ENCODE measurements around the gene AHRR. TPM values are rescaled to one million over a fixed set of nuclear protein-coding genes. Genes with fewer than 3 reads are reported as not detected.

Gene AHRR
- total and polyA plus RNA-seq, 3 donors from 2014 or later: 36.9 to 68.5 (median 43.4) TPM

DNA sequence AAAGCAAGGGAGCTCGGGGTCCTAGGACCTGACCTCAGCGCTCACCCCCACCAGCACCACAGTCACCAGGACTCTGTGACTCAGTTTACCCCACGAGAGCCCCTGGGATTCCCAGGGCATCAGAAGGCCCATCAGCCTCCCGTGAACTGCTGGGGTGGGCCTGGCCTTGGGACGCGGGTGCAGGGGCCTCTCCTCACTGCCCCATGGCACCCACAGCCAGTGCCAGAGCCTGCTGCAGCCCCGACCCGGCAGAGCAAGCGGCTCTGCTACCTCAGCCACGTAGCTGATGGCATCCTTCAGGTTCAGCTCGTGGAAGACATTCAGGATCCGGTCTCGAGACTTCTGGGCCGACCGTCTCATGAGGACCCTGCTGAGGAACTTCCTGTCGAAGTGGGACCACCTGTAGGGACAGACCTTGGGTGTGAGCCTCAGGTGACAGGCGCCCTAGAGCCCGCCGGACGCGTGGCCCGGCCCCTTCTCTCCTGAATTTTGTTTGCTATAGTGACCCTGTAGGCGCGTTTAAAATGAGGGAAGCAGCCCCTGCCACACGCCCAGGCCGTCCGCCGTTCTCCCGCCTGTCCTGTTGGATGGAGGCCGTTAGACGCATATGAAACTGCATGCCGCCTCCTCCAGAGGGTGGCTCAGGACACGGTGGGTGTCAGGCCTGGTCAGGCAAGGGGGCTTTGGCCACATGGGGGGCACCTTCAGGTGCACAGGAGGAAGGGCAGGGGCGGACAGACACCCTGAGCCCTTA, 158.2 kb downstream of the AHRR start:
- 82 to 83% methylated on average over 19 to 34 of the region's 34 CpGs for WGBS, 2 donors
- H3K36me3 ChIP-seq (ENCODE audit: low read depth, missing control alignments): no peaks in the 10 kb centered on the region
- no peaks in the 10 kb centered on the region for H3K27me3 ChIP-seq
- TF ChIP-seq, protein P1, sequence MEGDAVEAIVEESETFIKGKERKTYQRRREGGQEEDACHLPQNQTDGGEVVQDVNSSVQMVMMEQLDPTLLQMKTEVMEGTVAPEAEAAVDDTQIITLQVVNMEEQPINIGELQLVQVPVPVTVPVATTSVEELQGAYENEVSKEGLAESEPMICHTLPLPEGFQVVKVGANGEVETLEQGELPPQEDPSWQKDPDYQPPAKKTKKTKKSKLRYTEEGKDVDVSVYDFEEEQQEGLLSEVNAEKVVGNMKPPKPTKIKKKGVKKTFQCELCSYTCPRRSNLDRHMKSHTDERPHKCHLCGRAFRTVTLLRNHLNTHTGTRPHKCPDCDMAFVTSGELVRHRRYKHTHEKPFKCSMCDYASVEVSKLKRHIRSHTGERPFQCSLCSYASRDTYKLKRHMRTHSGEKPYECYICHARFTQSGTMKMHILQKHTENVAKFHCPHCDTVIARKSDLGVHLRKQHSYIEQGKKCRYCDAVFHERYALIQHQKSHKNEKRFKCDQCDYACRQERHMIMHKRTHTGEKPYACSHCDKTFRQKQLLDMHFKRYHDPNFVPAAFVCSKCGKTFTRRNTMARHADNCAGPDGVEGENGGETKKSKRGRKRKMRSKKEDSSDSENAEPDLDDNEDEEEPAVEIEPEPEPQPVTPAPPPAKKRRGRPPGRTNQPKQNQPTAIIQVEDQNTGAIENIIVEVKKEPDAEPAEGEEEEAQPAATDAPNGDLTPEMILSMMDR (IDR thresholded peaks at IDR 0.05): no peak
- no peak for TF ChIP-seq POLR2A (IDR thresholded peaks at IDR 0.05)
- intact Hi-C loops (cut with DNase I; ENCODE audit: low total_unique reads): no loop called here
- H3K4me3 ChIP-seq: no peak overlapping the region
- H3K4me1 ChIP-seq: peaks cover 4% of the 10 kb centered on the region
- no peak for DNase-seq
- no peaks in the 10 kb centered on the region for H3K9me3 ChIP-seq
- no peak overlapping the region for H3K27ac ChIP-seq

DNA sequence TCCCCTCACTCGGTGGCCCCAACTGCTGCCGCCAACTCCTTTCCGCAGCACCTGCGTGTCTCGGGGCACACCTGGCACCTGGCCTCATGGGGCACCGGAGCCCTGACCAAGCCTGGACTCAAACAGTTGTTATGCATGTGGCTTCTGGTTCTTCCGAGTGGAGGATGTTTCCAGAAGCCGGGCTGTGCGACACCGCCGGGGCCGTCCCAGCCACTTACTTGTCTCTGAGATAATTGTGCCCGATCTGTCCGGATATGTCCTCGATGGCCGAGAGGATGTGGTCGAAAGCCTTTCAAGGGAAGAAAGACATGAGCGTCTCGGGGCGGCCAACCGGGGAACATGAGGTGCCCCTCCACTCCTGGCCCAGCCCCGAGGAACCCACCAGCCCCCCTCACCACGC, 159.8 kb downstream of the AHRR start:
- Histone ChIP-seq H3K4me3 (no peak overlapping the region), H3K4me1 (no peaks in the 10 kb centered on the region), H3K27me3 (no peaks in the 10 kb centered on the region), H3K27ac (no peak overlapping the region), H3K9me3 (no peaks in the 10 kb centered on the region), H3K36me3 (ENCODE audit: low read depth, missing control alignments) (no peaks in the 10 kb centered on the region)
- DNase-seq: no peak
- no peak for TF ChIP-seq POLR2A (IDR thresholded peaks at IDR 0.05)
- TF ChIP-seq, protein P1 (IDR thresholded peaks at IDR 0.05): no peak
- intact Hi-C loops (cut with DNase I; ENCODE audit: low total_unique reads): no loop called here
- WGBS, 2 donors: 89 to 90% methylated on average over 19 to 23 of the region's 23 CpGs

DNA sequence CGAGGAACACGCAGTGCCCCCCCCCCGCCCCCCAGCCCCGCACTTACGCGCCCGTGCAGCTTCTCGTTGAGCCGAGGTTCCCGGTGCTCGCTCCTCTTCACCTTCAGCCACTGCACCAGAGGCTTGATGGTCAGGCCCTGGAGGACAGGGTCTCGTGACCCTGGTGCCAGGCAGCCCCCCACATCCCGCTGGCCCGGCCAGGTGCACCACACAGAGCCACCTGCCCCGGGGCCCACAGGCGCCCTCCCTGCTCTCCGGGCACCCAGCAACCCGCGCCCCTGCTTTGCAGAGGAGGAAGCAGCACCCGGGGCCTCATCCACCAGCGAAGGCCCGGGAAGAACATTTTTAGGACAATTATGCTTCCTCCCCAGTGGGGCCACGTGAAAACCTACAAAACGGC, 160.5 kb downstream of the AHRR start:
- DNase-seq: no peak
- Histone ChIP-seq H3K27me3 (no peaks in the 10 kb centered on the region), H3K4me1 (no peaks in the 10 kb centered on the region), H3K4me3 (no peak overlapping the region), H3K27ac (no peak overlapping the region), H3K9me3 (no peaks in the 10 kb centered on the region), H3K36me3 (ENCODE audit: low read depth, missing control alignments) (no peaks in the 10 kb centered on the region)
- no peak for TF ChIP-seq POLR2A (IDR thresholded peaks at IDR 0.05)
- TF ChIP-seq, protein P1 (IDR thresholded peaks at IDR 0.05): no peak
- intact Hi-C loops (cut with DNase I; ENCODE audit: low total_unique reads): no loop called here
- 83 to 89% methylated on average over 6 to 16 of the region's 24 CpGs for WGBS, 2 donors

DNA sequence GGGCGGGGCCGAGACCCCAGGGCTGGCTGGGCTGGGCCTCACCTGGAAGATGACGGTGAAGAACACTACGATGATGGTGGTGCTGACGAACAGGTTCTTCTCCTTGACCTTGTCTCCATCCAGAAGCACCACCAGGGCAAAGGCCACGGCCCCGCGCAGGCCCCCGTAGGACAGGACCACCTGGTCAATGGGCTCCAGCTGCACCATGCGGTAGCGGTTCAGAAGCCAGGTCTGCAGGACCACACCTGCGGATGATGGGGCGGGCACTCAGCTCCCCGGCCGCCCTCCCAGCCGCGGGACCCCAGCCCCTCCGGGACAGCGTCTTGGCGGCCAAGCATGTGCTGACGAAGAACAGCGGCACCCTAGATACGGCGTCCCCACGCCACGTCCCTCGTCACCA, 161.0 kb downstream of the AHRR start:
- no peaks in the 10 kb centered on the region for H3K36me3 ChIP-seq (ENCODE audit: low read depth, missing control alignments)
- 95 to 97% methylated on average over 12 to 27 of the region's 27 CpGs for WGBS, 2 donors
- no peak overlapping the region for H3K27ac ChIP-seq
- no peaks in the 10 kb centered on the region for H3K4me1 ChIP-seq
- intact Hi-C loops (cut with DNase I; ENCODE audit: low total_unique reads): no loop called here
- H3K27me3 ChIP-seq: no peaks in the 10 kb centered on the region
- DNase-seq: no peak
- H3K4me3 ChIP-seq: no peak overlapping the region
- H3K9me3 ChIP-seq: no peaks in the 10 kb centered on the region
- no peak for TF ChIP-seq POLR2A (IDR thresholded peaks at IDR 0.05)
- TF ChIP-seq, protein P1 (IDR thresholded peaks at IDR 0.05): no peak

DNA sequence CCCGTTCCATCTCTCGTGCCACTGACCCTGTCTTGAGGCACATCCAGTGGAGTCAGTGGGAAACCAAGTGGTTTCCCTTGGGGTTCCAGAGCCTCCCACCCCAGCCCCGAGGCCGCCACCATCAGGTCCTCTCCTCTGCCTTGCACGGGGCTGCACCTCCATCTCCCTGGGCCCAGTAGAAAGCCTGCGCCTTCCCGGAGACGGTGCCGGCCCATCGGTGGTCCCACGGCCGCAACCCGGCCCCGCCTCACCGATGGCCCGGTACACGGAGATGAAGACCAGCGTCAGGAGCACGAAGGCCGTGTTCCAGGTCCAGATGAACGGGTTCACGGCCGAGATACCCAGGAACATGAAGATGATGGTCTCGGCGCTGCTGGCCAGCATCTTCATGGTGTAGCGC, 161.5 kb downstream of the AHRR start:
- 90 to 93% methylated on average over 11 to 26 of the region's 26 CpGs for WGBS, 2 donors
- intact Hi-C loops (cut with DNase I; ENCODE audit: low total_unique reads): no loop called here
- H3K36me3 ChIP-seq (ENCODE audit: low read depth, missing control alignments): no peaks in the 10 kb centered on the region
- no peak for DNase-seq
- no peaks in the 10 kb centered on the region for H3K9me3 ChIP-seq
- no peak overlapping the region for H3K4me3 ChIP-seq
- H3K4me1 ChIP-seq: no peaks in the 10 kb centered on the region
- H3K27me3 ChIP-seq: no peaks in the 10 kb centered on the region
- H3K27ac ChIP-seq: no peak overlapping the region
- TF ChIP-seq, protein P1 (IDR thresholded peaks at IDR 0.05): no peak
- TF ChIP-seq POLR2A (IDR thresholded peaks at IDR 0.05): no peak
